Stimulated activated CD4-positive, alpha-beta T cell treated with anti-CD3 and anti-CD28 coated beads, Interleukin-4, amount 100 ng/mL, for 1 hour (primary cell): ENCODE results near the gene FMR1.

Experiments
- DNase-seq: peaks from one replicate; pipeline ENCODE4 v3.0.0-alpha.2; 2020

Gene FMR1

DNA sequence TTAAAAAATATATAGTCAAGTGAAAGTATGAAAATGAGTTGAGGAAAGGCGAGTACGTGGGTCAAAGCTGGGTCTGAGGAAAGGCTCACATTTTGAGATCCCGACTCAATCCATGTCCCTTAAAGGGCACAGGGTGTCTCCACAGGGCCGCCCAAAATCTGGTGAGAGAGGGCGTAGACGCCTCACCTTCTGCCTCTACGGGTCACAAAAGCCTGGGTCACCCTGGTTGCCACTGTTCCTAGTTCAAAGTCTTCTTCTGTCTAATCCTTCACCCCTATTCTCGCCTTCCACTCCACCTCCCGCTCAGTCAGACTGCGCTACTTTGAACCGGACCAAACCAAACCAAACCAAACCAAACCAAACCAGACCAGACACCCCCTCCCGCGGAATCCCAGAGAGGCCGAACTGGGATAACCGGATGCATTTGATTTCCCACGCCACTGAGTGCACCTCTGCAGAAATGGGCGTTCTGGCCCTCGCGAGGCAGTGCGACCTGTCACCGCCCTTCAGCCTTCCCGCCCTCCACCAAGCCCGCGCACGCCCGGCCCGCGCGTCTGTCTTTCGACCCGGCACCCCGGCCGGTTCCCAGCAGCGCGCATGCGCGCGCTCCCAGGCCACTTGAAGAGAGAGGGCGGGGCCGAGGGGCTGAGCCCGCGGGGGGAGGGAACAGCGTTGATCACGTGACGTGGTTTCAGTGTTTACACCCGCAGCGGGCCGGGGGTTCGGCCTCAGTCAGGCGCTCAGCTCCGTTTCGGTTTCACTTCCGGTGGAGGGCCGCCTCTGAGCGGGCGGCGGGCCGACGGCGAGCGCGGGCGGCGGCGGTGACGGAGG is at the start of gene FMR1:
TSS of gene FMR1 (plus strand) at position 728 of the 831 bp plus-strand sequence. CDS start 261 bp downstream, outside the sequence.
- peak; percentile 90 for DNase-seq

DNA sequence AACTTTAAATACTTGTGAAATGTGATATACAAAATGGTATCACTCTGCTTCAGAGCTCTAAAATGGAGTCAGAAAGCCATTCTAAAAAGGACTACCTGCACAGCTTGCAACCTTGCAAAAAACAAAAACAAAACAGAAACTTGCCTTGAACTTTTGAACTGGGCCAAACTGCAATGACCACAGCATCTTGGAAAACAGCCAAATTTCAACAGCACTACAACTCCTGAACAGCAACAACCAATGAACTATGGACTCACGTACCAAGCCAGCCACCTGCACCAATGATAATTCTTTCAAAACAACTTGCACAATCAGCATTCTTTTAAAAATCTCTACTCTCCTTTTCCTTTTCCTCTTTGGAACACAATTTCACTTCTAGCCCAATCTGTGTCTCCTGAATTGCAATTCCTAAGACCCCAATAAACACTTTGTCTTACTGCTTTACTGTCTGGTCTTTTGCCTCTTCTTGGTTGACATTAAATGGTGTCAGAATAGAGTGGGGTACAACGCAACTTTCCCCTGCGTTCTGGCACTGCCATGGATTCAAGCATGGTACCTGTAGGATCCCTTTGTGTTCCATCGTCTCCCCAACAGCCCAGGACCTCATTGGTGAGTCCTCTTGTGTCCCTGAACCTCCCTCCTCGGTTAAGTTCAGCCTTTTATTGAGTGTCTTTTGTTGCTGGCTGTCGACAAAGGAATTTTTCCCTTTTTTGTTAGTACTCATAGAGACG is 35.7 kb upstream of the FMR1 start:
- no peak for DNase-seq

DNA sequence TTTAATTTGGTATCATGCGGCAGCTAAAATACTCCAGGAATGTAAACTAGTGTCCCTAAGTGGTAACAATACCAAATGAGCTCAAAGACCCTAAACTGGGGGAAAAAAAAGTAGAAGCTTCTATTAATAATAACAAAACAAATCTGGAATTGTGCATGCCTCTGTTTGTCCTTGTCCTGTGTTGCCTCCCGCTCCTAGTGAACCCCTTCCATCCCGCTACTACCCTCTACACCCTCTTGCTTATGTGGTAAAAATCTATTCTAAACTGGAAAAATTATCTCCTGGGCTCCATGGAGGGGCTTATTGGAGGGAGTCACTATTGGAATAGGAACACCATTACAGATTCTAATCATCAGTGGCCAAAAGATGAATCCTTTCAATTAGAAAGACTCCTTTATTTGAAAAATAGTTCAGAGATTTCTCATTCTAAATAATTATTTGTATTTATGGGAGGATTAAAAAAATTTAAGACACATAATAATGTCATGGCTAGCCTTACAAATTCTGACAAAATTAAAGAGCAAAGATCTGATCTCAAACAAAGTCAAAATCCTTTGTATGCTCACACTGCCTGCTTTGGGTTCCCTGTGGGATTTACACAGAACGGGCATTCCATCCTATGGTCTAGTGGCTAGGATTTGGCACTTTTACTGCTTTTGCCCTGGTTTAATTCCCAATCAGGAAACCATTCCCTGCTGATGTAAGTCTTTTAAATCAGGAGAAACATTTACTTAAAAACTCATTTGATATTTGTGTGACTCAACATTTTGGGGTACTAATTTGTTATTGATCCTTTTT is 34.7 kb upstream of the FMR1 start:
- no peak for DNase-seq

DNA sequence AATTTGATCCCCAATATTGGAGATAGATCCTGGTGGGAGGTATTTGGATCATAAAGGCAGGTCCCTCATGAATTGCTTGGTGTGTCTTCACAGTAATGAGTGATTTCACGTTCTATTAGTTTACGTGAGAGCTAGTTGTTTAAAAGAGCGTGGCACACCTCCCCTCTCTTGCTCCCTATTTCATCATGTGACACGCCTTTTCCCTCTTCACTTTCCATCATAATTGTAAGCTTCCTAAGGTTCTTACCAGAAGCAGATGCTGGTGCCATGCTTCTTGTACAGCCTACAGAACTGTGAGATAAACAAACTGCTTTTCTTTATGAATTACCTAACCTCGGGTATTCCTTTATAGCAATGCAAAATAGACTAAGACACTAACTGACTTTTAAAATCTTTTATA is 34.0 kb upstream of the FMR1 start:
- DNase-seq, result no peak

- no peak for DNase-seq
These were observed 26.8 kb upstream of the FMR1 start for GRCh38 chrX:147884958-147885357.

DNA sequence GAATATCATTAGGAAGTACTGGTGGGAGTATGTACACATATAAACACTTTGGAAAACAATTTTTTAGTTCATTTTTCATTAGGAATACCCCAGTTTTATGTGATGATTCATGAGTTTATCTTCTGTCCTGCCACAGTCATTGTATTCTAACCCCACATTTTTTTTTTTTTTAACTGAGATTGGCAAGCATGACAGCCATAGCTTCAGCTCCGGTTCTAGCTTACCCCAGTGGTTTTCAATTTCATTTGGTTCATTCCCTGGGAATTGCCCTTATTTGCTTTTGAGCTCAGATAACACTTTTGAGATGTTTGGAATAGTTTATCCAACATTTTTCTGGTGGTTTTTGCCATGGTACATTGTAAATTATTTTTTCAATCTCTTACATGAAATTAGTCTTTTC is 21.0 kb upstream of the FMR1 start:
- no peak for DNase-seq

DNA sequence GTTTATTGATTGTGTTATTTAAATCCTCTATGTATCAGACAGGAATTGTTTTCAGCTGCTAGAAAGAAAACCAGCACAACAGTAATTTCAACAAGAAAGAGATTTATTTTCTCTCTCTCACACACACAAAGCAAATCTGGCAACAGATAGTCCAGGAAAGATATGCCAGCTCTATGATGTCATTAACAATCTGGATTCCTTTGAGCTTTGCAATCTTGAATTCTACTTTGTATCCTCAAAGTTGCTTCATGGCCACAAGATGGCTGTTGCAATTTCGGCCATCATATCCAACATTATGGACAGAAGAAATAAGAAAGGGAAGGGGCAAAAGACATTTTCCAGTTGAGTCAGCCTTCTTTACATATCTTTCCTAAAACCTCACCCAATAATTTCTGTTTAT is 19.8 kb upstream of the FMR1 start:
- DNase-seq, result no peak

- DNase-seq, result no peak
These were observed 18.0 kb upstream of the FMR1 start for GRCh38 chrX:147893741-147894140.

- DNase-seq, result no peak
These were observed 17.3 kb upstream of the FMR1 start for GRCh38 chrX:147894366-147894963.

- no peak for DNase-seq
These were observed 14.6 kb upstream of the FMR1 start for GRCh38 chrX:147897117-147897516.

DNA sequence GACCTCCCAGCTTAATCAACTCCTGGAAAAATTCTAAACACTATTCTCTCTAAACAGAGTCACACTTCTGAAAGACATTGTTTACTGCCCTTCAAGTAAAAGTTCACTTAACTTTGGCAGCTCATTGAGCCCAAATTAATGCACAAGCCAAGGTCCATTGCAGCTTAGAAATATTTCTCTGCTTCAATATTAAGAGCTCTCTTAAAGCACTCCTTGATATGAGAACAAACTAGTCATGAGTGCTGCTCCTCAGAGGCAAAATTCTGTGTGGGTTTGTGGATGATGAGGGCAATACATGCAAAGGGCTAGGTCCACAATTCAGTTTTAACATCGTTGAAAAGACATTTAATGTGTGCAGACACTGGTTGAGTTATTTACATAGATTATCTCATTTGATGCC is 12.8 kb upstream of the FMR1 start:
- no peak for DNase-seq

- DNase-seq, result no peak
These were observed 12.2 kb upstream of the FMR1 start for GRCh38 chrX:147899379-147900114.

GRCh38 chrX:147900349-147900748 is 11.4 kb upstream of the FMR1 start:
- no peak for DNase-seq

DNA sequence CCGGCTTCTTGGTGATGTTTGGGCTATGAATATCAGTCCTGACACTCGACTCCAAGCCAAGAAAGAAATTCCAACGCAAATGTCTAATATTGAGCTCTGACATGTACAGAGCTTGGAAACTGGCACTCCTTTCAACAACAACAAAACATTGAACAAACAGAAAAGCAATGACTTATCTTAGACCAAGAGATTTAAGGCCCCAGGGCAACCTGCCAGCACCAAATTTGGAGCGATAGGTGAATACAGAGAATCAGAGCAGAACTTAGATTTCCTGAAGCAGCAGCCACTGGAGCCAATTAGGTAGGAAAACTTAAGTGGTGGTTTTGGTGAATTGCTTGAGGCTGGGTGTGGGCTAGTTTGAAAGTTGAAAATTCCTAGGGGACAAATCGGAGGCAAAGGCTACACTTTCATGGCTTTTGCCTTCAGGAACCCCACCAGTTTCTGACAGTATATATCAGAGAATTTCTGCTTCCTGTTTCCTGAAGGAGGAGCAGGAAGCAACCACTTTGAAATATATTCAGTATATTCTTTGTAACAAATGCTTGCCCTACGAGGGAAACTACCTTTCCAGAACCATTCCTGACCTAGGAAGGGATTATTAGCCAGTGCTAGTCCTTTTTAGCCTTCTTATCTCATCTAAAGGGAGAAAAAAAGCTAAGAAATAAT is 10.1 kb upstream of the FMR1 start:
- no peak for DNase-seq

DNA sequence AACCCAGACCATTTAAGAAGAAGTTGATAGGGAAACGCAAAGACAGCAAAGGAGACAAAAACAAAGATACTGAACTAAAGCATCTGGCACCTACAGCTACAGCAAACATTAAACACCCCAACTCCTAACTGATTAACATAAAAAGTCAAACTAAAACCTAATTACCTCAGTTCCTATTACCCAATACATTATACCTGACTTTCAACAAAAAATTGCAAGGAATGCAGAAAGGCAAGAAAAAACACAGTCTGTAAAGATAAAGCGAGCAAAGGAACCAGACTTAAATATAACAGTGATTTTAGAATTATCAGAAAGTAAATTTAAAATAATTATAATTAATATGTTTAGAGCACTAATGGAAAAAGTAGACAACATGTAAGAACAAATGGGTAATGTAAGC is 9.4 kb upstream of the FMR1 start:
- DNase-seq, result no peak

GRCh38 chrX:147908106-147908505 is 3.6 kb upstream of the FMR1 start:
- DNase-seq, result no peak

DNA sequence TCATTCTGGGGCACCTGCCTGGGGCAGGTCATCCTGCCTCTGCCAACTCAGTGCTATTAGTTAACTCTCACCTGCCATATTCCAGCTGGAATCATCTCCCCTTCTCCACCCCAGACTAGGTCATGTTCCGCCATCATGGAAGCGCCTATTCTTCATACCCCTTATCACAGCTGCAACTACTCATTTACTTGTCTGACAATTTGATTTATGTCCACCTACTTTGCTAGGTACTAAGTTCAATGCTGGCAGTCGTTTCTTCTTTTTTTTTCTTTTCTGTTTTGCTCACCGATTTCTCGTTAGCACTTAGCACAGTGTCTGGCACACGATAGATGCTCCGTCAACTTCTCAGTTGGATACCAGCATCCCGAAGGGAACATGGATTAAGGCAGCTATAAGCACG is 1.1 kb upstream of the FMR1 start:
- DNase-seq, result no peak

DNA sequence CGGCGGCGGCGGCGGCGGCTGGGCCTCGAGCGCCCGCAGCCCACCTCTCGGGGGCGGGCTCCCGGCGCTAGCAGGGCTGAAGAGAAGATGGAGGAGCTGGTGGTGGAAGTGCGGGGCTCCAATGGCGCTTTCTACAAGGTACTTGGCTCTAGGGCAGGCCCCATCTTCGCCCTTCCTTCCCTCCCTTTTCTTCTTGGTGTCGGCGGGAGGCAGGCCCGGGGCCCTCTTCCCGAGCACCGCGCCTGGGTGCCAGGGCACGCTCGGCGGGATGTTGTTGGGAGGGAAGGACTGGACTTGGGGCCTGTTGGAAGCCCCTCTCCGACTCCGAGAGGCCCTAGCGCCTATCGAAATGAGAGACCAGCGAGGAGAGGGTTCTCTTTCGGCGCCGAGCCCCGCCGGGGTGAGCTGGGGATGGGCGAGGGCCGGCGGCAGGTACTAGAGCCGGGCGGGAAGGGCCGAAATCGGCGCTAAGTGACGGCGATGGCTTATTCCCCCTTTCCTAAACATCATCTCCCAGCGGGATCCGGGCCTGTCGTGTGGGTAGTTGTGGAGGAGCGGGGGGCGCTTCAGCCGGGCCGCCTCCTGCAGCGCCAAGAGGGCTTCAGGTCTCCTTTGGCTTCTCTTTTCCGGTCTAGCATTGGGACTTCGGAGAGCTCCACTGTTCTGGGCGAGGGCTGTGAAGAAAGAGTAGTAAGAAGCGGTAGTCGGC is 528 bp downstream of the FMR1 start:
- peak; percentile 19 for DNase-seq

DNA sequence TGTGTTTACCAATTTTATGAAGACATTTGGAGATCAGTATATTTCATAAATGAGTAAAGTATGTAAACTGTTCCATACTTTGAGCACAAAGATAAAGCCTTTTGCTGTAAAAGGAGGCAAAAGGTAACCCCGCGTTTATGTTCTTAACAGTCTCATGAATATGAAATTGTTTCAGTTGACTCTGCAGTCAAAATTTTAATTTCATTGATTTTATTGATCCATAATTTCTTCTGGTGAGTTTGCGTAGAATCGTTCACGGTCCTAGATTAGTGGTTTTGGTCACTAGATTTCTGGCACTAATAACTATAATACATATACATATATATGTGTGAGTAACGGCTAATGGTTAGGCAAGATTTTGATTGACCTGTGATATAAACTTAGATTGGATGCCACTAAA is 1.9 kb downstream of the FMR1 start:
- no peak for DNase-seq

DNA sequence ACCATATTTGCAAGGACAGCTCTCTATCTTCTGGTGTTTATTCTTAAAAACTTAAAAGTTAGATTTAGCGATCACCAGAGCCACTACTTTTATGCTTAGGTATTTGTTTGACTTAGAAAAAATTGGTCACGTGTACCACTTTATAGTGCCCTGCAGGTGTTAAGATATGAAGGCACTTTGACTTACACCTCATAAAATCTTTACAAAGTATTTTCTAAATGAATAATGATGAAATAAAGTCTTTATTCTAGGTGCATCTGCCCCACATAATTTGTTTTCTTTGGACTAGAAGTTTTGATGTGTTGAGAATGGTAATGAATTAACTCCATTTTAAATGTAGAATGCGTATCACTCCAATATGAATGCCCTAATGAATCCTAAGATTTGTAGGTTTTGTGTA is 2.9 kb downstream of the FMR1 start:
- DNase-seq, result no peak

DNA sequence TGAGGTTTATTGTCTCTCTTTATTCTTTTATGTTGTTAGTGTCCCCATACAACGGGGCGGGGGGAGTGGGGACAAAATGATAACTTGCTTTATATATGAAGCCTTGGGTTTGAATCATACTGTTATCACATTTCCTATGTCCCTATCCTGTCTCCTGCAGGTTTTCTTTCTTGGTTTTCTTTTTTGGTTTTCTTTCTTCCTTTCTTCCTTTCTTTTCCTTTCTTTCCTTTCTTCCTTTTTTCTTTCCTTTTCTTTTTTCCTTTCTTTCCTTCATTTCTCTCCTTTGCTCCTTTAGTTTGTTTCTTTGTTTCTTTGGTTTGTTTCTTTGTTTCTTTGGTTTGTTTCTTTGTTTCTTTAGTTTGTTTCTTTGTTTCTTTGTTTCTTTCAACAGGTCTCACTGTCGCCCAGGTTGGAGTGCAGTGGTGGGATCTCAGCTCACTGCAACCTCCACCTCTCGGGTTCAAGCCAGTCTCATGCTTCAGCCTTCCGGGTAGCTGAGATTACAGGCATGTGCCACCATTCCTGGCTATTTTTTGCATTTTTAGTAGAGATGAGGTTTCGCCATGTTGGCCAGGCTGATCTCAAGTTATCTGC is 4.8 kb downstream of the FMR1 start:
- no peak for DNase-seq
